Activated naive CD8-positive, alpha-beta T cell (primary cell): Measurements from ENCODE around the gene TMEM45A.

Source experiments
- H3K27ac Mint-ChIP-seq: one replicate; pipeline ENCODE4 v1.8.0; 2021; ENCODE audit warnings: mixed read lengths
- H3K27me3 Mint-ChIP-seq: one replicate; pipeline ENCODE4 v1.8.0; 2021; ENCODE audit warnings: mixed read lengths
- H3K36me3 Mint-ChIP-seq: one replicate; pipeline ENCODE4 v1.8.0; 2021; ENCODE audit warnings: mixed read lengths
- H3K4me1 Mint-ChIP-seq: one replicate; pipeline ENCODE4 v1.8.0; 2021; ENCODE audit warnings: low read depth, mixed read lengths
- H3K4me3 Mint-ChIP-seq: one replicate; pipeline ENCODE4 v1.8.0; 2021; ENCODE audit warnings: mild to moderate bottlenecking, mixed read lengths
- H3K9me3 Mint-ChIP-seq: one replicate; pipeline ENCODE4 v1.8.0; 2021; ENCODE audit warnings: low read depth, mixed read lengths

TMEM45A gene

GRCh38 chr3:100516232-100516631 is 23.8 kb downstream of the TMEM45A start:
- Mint-ChIP-seq H3K4me1 (no peaks in the 10 kb centered on the region), H3K4me3 (no peak overlapping the region), H3K27me3 (no peaks in the 10 kb centered on the region), H3K27ac (no peak overlapping the region), H3K9me3 (no peaks in the 10 kb centered on the region), H3K36me3 (no peaks in the 10 kb centered on the region)

GRCh38 chr3:100516838-100517237 is 24.4 kb downstream of the TMEM45A start:
- H3K9me3 Mint-ChIP-seq, result no peaks in the 10 kb centered on the region
- no peaks in the 10 kb centered on the region for H3K27me3 Mint-ChIP-seq
- no peaks in the 10 kb centered on the region for H3K36me3 Mint-ChIP-seq
- no peak overlapping the region for H3K4me3 Mint-ChIP-seq
- no peak overlapping the region for H3K27ac Mint-ChIP-seq
- H3K4me1 Mint-ChIP-seq, result no peaks in the 10 kb centered on the region

GRCh38 chr3:100517276-100517675 is 24.9 kb downstream of the TMEM45A start:
- no peak overlapping the region for H3K4me3 Mint-ChIP-seq
- no peaks in the 10 kb centered on the region for H3K4me1 Mint-ChIP-seq
- H3K36me3 Mint-ChIP-seq, result no peaks in the 10 kb centered on the region
- H3K9me3 Mint-ChIP-seq, result no peaks in the 10 kb centered on the region
- H3K27ac Mint-ChIP-seq, result no peak overlapping the region
- H3K27me3 Mint-ChIP-seq, result no peaks in the 10 kb centered on the region

- Mint-ChIP-seq H3K4me1 (no peaks in the 10 kb centered on the region), H3K36me3 (no peaks in the 10 kb centered on the region), H3K4me3 (no peak overlapping the region), H3K9me3 (no peaks in the 10 kb centered on the region), H3K27me3 (no peaks in the 10 kb centered on the region), H3K27ac (no peak overlapping the region)
Measured at GRCh38 chr3:100518244-100518643, 25.8 kb downstream of the TMEM45A start.

GRCh38 chr3:100518983-100519382 is 26.6 kb downstream of the TMEM45A start:
- no peak overlapping the region for H3K27ac Mint-ChIP-seq
- no peaks in the 10 kb centered on the region for H3K27me3 Mint-ChIP-seq
- H3K4me3 Mint-ChIP-seq, result no peak overlapping the region
- no peaks in the 10 kb centered on the region for H3K4me1 Mint-ChIP-seq
- no peaks in the 10 kb centered on the region for H3K36me3 Mint-ChIP-seq
- no peaks in the 10 kb centered on the region for H3K9me3 Mint-ChIP-seq

GRCh38 chr3:100521439-100521845 is 29.0 kb downstream of the TMEM45A start:
- H3K27me3 Mint-ChIP-seq, result peaks cover 7% of the 10 kb centered on the region
- H3K36me3 Mint-ChIP-seq, result no peaks in the 10 kb centered on the region
- no peaks in the 10 kb centered on the region for H3K9me3 Mint-ChIP-seq
- no peaks in the 10 kb centered on the region for H3K4me1 Mint-ChIP-seq
- no peak overlapping the region for H3K4me3 Mint-ChIP-seq
- H3K27ac Mint-ChIP-seq, result no peak overlapping the region

GRCh38 chr3:100522125-100522524 is 29.7 kb downstream of the TMEM45A start:
- no peaks in the 10 kb centered on the region for H3K9me3 Mint-ChIP-seq
- no peaks in the 10 kb centered on the region for H3K36me3 Mint-ChIP-seq
- peaks cover 7% of the 10 kb centered on the region for H3K27me3 Mint-ChIP-seq

GRCh38 chr3:100523050-100523760 is 30.8 kb downstream of the TMEM45A start:
- Mint-ChIP-seq H3K4me3 (no peak overlapping the region), H3K36me3 (no peaks in the 10 kb centered on the region), H3K9me3 (no peaks in the 10 kb centered on the region), H3K27ac (no peak overlapping the region), H3K27me3 (peaks cover 7% of the 10 kb centered on the region), H3K4me1 (no peaks in the 10 kb centered on the region)

More at GRCh38 chr3:100522125-100522524, 29.7 kb downstream of the TMEM45A start:
- H3K4me3 Mint-ChIP-seq, result no peak overlapping the region
- no peaks in the 10 kb centered on the region for H3K4me1 Mint-ChIP-seq
- H3K27ac Mint-ChIP-seq, result no peak overlapping the region

GRCh38 chr3:100525753-100526612 is 33.6 kb downstream of the TMEM45A start:
- Mint-ChIP-seq H3K9me3 (no peaks in the 10 kb centered on the region), H3K4me3 (no peak overlapping the region), H3K27me3 (peaks cover 7% of the 10 kb centered on the region), H3K36me3 (no peaks in the 10 kb centered on the region), H3K27ac (no peak overlapping the region), H3K4me1 (no peaks in the 10 kb centered on the region)

GRCh38 chr3:100526613-100527346 is 34.4 kb downstream of the TMEM45A start:
- Mint-ChIP-seq H3K27me3 (peaks cover 7% of the 10 kb centered on the region), H3K27ac (no peak overlapping the region), H3K9me3 (no peaks in the 10 kb centered on the region), H3K36me3 (no peaks in the 10 kb centered on the region), H3K4me3 (no peak overlapping the region), H3K4me1 (no peaks in the 10 kb centered on the region)

GRCh38 chr3:100527347-100527735 is 34.9 kb downstream of the TMEM45A start:
- H3K27ac Mint-ChIP-seq, result no peak overlapping the region
- no peaks in the 10 kb centered on the region for H3K4me1 Mint-ChIP-seq
- H3K9me3 Mint-ChIP-seq, result no peaks in the 10 kb centered on the region
- H3K36me3 Mint-ChIP-seq, result no peaks in the 10 kb centered on the region
- H3K4me3 Mint-ChIP-seq, result no peak overlapping the region
- peaks cover 7% of the 10 kb centered on the region for H3K27me3 Mint-ChIP-seq

- no peaks in the 10 kb centered on the region for H3K9me3 Mint-ChIP-seq
Measured at GRCh38 chr3:100531093-100531492, 38.7 kb downstream of the TMEM45A start.

GRCh38 chr3:100532411-100532810 is 40.0 kb downstream of the TMEM45A start:
- H3K27ac Mint-ChIP-seq, result no peak overlapping the region
- no peaks in the 10 kb centered on the region for H3K4me1 Mint-ChIP-seq
- H3K9me3 Mint-ChIP-seq, result no peaks in the 10 kb centered on the region
- no peaks in the 10 kb centered on the region for H3K27me3 Mint-ChIP-seq
- no peaks in the 10 kb centered on the region for H3K36me3 Mint-ChIP-seq
- H3K4me3 Mint-ChIP-seq, result no peak overlapping the region

More at GRCh38 chr3:100531093-100531492, 38.7 kb downstream of the TMEM45A start:
- Mint-ChIP-seq H3K27me3 (peaks cover 2% of the 10 kb centered on the region), H3K27ac (no peak overlapping the region), H3K36me3 (no peaks in the 10 kb centered on the region), H3K4me3 (no peak overlapping the region), H3K4me1 (no peaks in the 10 kb centered on the region)

- Mint-ChIP-seq H3K4me3 (no peak overlapping the region), H3K27me3 (no peaks in the 10 kb centered on the region), H3K27ac (no peak overlapping the region), H3K36me3 (no peaks in the 10 kb centered on the region), H3K4me1 (no peaks in the 10 kb centered on the region), H3K9me3 (no peaks in the 10 kb centered on the region)
Measured at GRCh38 chr3:100533176-100533575, 40.8 kb downstream of the TMEM45A start.

GRCh38 chr3:100535610-100535943 is 43.2 kb downstream of the TMEM45A start:
- Mint-ChIP-seq H3K4me1 (no peaks in the 10 kb centered on the region), H3K27me3 (no peaks in the 10 kb centered on the region), H3K36me3 (no peaks in the 10 kb centered on the region), H3K9me3 (no peaks in the 10 kb centered on the region), H3K27ac (no peak overlapping the region), H3K4me3 (no peak overlapping the region)
